HG02678 (cell line): Measurements from ENCODE around the gene CELF1.

Experiments
- ATAC-seq: cut with Tn5 transposase; IDR thresholded peaks from one replicate; pipeline ENCODE4 v1.9.1; 2021; ENCODE audit warnings: mild to moderate bottlenecking, moderate library complexity; ENCODE audit not compliant: unreplicated experiment

The CELF1 gene

DNA sequence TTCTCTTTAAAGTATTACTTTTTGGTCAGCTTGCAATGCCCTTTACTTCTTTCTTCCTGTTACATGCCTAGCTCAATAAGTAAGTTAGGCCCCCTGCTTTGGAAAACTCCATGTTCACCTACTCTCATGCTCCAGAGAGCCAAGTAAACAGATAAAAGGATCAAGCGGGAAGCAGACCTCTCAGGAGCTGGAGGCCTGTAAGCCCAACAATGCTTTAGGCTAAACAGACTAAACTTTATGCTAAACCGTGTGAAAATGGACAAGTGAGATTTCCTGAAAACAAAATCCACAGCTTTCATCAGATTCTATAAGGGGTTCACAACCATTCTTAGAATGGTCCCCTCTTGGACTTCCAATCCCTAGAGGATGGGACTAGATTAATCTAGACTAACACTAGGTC lies 40.2 kb downstream of the CELF1 start:
- ATAC-seq, result no peak

- ATAC-seq, result no peak
These were observed 41.0 kb downstream of the CELF1 start for GRCh38 chr11:47511917-47512316.

DNA sequence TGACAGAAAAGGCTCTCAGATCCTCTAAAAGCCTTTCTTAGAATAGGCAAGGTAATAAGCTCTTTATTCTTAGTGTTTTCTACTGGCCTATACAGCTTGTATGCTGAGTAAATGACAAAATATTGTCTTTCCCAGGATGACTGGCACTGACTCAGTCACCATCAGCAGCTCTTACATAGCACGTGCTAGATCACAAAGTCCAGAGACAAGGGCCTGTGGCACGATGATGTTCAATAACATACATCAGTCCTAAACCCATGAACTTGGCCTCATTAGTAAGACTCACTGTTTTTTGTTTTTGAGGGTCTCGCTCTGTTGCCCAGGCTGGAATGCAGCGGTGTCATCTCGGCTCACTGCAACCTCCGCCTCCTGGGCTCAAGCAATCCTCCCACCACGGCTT lies 42.7 kb downstream of the CELF1 start:
- ATAC-seq, result no peak

- ATAC-seq, result peak; percentile 39
These were observed 43.8 kb downstream of the CELF1 start for GRCh38 chr11:47509077-47509536.

GRCh38 chr11:47508240-47508957 lies 44.5 kb downstream of the CELF1 start:
- no peak for ATAC-seq

DNA sequence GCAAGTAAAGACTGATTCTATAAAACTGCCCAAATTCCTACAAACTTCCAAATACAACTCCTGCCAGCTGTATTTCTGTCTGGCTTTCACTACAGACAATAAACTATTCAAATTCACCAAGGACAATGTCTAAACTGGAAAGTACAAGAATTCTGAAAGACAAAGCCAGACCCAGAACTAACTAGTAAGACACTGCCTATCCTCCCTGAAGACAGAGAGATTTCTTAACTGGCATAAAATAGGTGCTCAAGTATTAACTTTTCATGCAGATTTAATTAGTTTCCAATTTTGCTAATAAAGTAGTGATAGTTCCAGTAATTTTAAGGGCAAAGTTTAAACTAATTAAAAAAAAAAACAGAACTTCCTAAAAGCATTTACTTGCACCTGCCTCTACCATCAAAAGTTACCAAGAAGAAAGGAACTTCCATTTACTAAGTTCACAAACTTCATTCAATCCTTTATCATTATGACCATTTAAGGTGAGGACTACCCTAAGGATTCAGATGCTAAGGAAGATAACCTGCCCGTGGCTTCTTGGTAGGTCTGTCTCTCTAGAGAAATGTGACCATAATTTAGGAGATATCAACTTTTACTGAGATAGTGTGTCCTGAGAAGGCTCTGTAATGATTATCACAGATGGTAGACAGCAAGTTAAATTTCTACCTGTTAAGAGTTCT lies 45.2 kb downstream of the CELF1 start:
- ATAC-seq, result no peak

- no peak for ATAC-seq
These were observed 46.0 kb downstream of the CELF1 start for GRCh38 chr11:47506795-47507562.

DNA sequence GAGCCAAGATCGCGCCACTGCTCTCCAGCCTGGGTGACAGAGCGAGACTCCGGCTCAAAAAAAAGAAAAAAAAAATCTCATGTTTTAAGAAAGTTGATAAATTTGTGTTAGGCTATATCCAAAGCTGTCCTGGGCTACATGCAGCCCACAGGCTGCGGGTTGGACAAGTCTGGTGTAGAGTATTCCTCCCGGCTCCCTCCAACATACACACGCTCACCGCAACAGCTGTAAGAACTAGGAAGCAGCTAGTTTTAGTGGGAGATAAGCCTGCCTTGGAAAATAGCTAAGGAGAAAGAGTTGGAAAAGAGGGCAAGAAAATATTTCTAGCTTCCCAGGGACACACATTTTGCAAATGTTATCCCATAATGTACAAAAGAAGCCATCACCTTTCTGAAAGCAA lies 46.6 kb downstream of the CELF1 start:
- no peak for ATAC-seq

GRCh38 chr11:47504910-47505309 lies 48.0 kb downstream of the CELF1 start:
- ATAC-seq, result no peak

- ATAC-seq, result no peak
These were observed 49.7 kb downstream of the CELF1 start for GRCh38 chr11:47503227-47503626.

DNA sequence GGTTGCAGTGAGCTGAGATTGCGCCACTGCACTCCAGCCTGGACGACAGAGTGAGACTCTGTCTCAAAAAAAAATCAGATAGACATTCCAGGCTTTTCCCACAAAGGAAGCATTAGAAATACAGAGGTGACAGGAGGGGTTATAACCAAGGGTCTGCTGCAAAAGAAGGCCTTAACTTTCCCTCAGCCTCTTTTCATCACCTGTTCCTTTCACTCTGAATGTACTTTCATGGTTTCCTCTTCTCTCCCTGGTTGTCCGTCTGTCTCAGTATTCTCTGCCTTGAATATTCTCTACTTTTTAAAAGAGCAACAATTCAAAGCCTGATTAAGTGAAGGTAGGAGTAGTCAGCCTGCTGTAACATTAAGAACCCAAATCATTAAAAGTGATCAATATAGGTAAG lies 50.2 kb downstream of the CELF1 start:
- ATAC-seq, result no peak

DNA sequence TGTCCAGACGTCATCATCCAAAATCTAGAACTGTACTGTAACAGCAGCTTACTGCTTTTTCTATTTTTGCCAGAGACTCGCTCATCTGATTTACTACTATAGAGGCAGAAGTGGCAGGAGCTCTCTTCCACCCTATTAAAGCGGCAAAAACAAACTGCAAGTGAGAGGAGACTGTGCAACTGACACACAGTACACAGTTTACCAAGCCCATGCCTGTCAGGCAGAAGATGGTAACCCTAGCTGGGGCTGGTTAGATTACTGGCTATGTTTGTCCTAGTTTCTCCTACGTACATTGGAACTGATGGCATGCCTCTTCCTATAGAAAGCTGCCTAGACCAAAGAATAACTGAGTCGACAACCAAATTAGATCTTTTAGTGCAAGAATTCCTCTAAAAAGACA lies 51.8 kb downstream of the CELF1 start:
- ATAC-seq, result no peak

GRCh38 chr11:47500121-47500520 lies 52.8 kb downstream of the CELF1 start:
- ATAC-seq, result no peak

DNA sequence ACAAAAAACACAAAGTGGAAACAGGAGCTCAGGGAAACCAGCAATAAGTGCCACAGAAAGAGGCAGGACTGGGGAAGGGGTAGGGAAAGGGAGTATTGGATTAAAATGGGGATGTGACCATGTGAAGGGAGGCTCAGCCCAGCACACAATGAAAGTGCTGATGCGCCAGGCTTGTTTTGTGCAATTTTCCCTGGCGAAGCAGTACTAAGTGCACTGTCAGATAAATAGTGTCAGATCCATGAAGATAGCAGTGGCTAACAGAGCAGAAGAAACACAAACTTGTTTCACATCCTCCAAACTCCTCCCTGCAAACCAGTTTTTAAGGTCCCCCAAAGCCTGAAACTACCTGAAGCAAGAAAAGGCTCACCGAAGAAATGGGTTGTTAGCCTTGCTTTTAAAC lies 53.3 kb downstream of the CELF1 start:
- no peak for ATAC-seq

DNA sequence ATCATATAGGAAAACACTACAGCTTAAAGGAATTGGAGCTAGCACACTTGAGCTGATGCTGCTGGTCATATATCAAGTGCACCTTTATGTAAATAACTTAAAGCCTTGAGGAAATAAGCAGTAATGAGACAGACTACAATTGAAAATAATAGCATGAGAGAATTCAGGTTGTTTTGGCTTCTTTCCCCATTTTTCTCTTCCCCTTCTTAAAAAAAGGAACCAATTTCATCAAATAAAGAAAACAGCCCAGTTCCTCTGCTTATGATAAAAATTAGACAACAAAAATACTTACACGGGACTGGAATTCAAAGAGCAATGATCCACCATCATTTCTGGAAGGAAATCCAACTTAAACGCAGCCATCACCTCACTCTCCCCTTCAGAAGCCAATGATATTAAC lies 53.8 kb downstream of the CELF1 start:
- ATAC-seq, result no peak

GRCh38 chr11:47498584-47499152 lies 54.3 kb downstream of the CELF1 start:
- ATAC-seq, result no peak

DNA sequence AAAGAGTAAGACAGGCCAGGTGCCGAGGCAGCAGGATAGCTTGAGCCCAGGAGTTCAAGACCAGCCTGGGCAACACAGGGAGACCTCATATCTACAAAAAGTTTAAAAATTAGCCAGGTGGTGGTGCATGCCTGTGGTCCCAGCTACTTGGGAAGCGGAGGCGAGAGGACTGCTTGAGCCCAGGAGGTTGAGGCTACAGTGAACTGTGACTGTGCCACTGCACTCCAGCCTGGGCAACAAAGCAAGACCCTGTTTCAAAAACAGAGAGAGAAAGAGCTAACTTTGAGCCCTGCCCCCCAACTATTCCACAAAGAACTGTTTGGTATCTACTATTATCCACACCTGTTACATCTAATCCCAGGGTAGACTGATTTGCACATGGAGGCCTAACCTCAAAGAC lies 54.8 kb downstream of the CELF1 start:
- ATAC-seq, result no peak

DNA sequence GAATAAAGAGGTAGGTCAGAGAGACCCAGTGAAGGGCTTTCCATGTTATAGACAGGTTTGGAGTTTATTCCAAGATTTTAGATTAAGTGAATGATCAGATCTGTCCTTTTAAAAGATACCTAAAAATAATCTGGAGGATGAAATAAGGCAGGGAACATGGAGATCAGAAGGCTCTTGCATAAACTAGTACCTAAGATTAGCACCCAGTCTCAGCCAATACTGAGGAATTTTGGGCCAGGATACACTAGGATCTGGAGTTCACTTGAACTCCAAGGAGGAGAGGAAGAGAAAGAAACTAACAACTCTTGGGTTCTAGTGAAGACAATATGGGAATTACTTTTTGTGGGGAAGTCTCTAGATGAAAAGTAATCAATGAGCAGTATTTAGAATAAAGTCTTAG lies 56.1 kb downstream of the CELF1 start:
- ATAC-seq, result no peak

- ATAC-seq, result no peak
These were observed 57.1 kb downstream of the CELF1 start for GRCh38 chr11:47495856-47496217.

GRCh38 chr11:47495011-47495855 lies 57.7 kb downstream of the CELF1 start:
- ATAC-seq, result no peak

- no peak for ATAC-seq
These were observed 63.6 kb downstream of the CELF1 start for GRCh38 chr11:47489395-47489755.
